NCI-H748 treated with DMSO at 0.1 percent for 48 hours (cell line): ENCODE results near the gene S100A16.
"Not testable (repeated sequence)": the region's sequence is repeated elsewhere in the genome, so short reads cannot be mapped to it uniquely, and the experiment has no call there.

Source experiments
- DNase-seq: peaks from one replicate; lab custom pipeline; 2025; lab: John Stamatoyannopoulos, UW

The S100A16 gene

GRCh38 chr1:153615406-153615805, 2.5 kb upstream of the S100A16 start:
- no peak for DNase-seq

GRCh38 chr1:153614906-153615305, 2.0 kb upstream of the S100A16 start:
- DNase-seq: no peak

- no peak for DNase-seq
Observed at GRCh38 chr1:153614189-153614900, 1.4 kb upstream of the S100A16 start.

- no peak for DNase-seq
Observed at GRCh38 chr1:153613406-153613805, 469 bp upstream of the S100A16 start.

GRCh38 chr1:153612111-153612754, 704 bp downstream of the S100A16 start:
- DNase-seq: no peak

- no peak for DNase-seq
Observed at GRCh38 chr1:153611356-153611755, 1.6 kb downstream of the S100A16 start.

- DNase-seq: no peak
Observed at GRCh38 chr1:153610811-153611301, 2.1 kb downstream of the S100A16 start.

GRCh38 chr1:153610334-153610733, 2.6 kb downstream of the S100A16 start:
- DNase-seq: no peak

GRCh38 chr1:153609585-153609907, 3.4 kb downstream of the S100A16 start:
- no peak for DNase-seq

GRCh38 chr1:153608742-153609584, 4.0 kb downstream of the S100A16 start:
- DNase-seq: no peak

- no peak for DNase-seq
Observed at GRCh38 chr1:153608089-153608682, 4.8 kb downstream of the S100A16 start.

- DNase-seq: no peak
Observed at GRCh38 chr1:153607381-153607780, 5.6 kb downstream of the S100A16 start.

GRCh38 chr1:153606194-153606593, 6.7 kb downstream of the S100A16 start:
- DNase-seq: no peak

- DNase-seq: no peak
Observed at GRCh38 chr1:153602749-153603148, 10.2 kb downstream of the S100A16 start.

- no peak for DNase-seq
Observed at GRCh38 chr1:153599847-153600246, 13.1 kb downstream of the S100A16 start.

- DNase-seq: no peak
Observed at GRCh38 chr1:153598309-153599172, 14.4 kb downstream of the S100A16 start.

GRCh38 chr1:153597206-153597605, 15.7 kb downstream of the S100A16 start:
- DNase-seq: no peak

- DNase-seq: no peak
Observed at GRCh38 chr1:153592748-153593147, 20.2 kb downstream of the S100A16 start.

- no peak for DNase-seq
Observed at GRCh38 chr1:153588482-153588881, 24.5 kb downstream of the S100A16 start.

GRCh38 chr1:153588033-153588432, 24.9 kb downstream of the S100A16 start:
- not testable (repeated sequence) for DNase-seq

- no peak for DNase-seq
Observed at GRCh38 chr1:153587314-153587713, 25.6 kb downstream of the S100A16 start.
